Stimulated activated CD8-positive, alpha-beta memory T cell treated with anti-CD3 and anti-CD28 coated beads, Interleukin-15, amount 100 ng/mL, for 24 hours (primary cell): ENCODE data around the gene CMC2.
A peak's percentile ranks its signal among the peaks of the same experiment; 100 is the strongest.

ENCODE experiments used
- DNase-seq: peaks from one replicate; pipeline ENCODE4 v3.0.0-alpha.2; 2020; ENCODE audit warnings: low read depth

Gene CMC2

DNA sequence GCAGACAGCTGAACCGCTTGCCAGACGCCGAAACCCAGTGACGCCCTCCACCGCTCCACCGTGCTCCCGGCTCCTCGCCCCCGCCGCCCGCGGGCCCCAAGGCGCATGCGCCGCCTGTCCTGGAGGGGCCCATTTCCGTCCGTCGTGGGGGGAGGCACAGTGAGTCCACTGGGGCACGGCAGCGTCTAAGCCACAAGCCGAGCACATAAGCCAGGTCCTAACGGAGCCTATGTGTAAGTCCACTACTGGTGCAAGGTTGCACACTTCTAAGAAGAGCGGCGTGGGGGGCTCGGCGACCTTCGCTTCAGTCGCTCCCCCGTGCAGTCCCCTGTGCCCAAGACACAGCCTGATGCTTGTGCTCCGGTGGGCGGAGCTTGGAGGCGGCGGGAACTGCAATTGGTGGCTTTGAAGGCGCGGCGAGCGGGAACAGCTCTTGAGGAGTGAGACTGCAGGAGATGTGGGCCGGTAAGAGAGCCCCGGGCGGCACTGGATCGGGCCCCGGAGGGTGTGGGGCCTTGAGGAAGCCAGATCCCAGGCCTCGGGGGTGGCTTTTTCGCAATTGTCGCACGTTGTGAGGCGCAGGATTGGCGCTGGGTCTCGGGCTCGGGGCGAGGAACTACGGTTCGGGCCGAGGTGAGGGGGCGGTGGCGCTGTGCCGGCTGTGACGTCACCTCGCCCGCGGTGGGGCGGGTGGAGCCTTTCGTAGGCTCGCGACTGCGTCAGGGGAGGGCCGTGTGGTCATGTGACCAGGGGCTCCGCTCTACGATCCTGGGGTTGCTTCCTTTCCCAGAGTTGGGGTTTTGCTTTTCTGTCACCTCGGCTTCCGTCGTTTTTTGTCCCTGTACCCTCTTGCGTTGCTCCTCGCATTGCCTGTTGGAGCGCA lies at the start of gene CMC2, which contains the start of gene CENPN:
Gene CMC2 (minus strand): TSS at position 73 of the 883 bp plus-strand sequence. CDS start 9,491 bp downstream, outside the sequence.
Gene CENPN (plus strand): TSS at position 402 of the 883 bp plus-strand sequence. CDS start 4,726 bp downstream, outside the sequence.
- peak; percentile 94 for DNase-seq

DNA sequence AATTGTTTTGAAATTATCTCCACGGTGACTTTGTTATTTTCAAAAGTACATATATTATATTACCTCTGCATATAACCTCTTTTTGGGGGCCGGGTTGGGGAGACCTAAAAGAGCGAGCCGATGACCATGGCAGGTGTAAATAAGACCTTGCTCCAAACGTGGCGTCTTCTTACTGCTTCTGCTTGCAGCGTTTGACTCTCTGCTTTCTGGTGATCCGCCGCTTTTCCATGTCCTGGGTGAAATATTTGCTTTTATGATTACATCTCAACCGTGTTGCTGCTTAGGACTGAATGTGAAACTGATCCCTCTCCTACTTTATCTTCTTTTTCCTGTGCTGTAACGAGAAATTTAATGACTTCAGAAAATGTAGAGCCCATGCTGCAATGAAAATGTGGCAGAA lies 47.1 kb upstream of the CMC2 start:
- DNase-seq: no peak

DNA sequence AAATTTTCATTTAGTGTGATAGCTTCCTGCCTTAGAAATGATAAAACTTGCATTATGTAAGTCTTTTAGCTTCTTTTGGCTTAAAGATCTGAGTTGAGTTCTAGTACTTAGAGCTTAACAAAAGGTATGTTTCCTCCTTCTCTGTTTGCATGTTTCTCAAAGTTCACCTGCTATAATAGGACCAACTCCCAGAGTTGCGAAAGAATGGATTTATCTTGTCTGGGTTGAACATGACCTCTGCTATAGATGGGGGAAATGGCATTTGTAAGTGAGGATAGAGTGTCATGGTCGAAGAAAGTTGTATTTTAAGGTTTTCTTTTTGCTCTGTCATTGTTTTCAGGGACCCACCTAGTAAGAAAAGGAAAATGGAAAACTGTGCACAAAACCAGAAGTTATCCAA lies 36.1 kb upstream of the CMC2 start:
- DNase-seq: no peak

DNA sequence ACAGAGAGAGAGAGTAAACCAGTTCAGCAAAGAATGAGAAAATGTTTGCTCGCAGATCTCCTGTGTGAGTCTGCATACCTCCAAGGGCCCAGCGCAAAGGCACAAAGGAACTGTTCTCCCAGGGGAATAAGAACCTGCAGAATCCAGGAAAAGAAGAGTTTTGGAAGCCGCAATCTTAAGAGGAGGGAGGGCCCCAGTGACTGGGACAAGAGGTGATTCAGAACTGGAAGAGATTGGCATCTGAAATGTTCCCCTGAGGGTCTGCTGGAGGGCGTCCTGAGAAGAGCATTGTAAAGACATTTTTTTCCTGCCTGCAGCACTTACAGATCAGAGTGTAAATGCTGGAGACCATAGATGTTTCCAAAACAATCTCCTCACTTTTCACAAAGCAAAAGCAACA lies 35.0 kb upstream of the CMC2 start:
- no peak for DNase-seq

DNA sequence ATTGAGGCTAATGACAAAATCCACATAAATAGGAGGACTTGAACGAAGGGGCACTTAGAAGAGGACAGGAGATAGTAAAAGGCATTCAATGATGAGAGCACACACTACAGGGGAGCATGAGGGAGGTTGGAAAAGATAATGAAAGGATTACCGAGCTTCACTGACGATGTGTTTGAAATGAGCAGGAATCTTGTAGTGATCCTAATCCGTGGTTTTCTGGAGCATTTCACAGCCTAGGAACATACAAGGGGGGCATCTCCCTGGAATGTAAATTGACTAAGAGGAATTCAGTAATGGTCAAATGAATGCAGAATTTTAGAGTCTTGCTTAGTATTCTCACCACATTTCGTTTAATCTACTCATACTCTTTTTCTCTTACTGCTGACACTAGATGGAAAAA lies 34.2 kb upstream of the CMC2 start:
- no peak for DNase-seq

DNA sequence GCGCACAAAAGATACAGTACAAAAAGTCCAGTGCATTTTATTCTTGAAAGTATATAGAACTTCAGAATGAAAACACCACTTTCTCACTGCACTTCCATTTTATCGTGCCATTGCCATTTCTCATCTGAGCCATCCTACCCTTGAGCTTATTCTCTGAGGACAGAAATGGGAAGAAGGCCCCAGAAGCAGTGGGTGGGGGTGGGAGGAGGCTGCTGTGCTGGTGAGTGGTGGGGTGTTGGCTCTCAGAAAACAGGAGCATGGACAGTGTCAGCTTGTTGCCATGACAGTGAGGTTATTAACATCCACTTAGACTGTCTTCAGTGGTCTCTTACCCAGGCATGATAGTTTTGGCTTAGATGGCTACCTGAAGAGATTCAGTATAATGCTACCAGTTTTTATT lies 33.4 kb upstream of the CMC2 start:
- DNase-seq: no peak

DNA sequence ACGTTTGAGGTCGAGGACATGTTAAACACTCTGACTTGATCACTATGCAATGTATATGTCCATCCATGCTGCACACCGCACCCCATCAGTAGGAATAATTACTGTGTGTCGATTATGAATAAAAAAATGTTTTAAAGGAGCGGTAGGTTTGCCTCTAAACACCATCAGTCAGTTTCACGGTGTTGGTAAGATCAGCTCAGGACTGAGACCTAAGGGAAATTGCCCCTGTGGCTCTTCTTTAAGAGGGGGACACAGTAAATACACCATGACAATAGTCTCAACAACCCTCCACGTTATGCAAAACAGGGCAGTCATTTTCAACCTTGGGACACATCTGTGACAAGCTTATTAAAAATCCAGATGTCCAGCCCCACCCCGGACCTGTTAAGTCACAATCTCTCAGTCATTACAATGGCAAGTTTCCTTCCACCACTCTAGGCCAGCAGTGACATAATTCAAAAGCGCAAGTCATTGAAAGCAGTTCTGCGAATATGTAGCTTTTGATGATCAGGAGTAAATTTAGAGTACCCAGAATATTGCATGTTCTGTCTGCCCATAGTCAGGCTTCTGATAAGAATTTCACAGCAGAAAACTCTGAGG lies 30.2 kb upstream of the CMC2 start:
- no peak for DNase-seq

DNA sequence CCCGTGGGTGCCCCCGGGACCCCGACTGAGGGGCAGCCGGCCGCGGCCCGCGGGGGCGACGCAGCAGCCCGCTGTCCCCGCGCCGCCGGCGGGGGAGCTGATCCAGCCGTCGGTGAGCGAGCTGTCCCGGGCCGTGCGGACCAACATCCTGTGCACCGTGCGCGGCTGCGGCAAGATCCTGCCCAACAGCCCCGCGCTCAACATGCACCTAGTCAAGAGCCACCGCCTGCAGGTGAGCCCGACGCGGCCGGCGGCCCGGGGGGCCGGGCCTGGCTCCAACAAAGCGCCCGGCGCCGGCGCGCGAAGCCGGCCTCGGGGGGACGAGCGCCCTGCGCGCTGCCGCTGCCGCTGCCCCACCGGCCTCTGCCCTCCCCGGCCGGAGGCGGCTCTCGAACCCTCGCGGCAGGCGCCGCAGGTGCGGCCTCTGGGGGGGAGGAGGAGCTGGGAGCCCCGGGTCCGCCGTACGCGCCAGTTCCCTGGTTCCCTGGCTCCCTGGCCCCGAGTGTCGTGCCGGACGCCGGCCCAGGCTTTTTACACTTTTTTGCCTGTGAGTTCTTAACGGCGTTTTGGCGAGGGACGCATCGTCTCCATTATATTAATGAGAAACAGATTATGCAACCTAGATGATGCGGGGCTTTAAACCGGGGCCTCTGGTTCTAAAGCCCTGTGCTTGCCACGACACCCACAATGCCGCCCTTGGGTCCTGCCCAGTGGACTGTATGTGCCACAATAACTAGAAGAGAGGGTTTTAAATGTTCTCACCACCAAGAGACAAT lies 29.5 kb upstream of the CMC2 start:
- DNase-seq: peak; percentile 3

DNA sequence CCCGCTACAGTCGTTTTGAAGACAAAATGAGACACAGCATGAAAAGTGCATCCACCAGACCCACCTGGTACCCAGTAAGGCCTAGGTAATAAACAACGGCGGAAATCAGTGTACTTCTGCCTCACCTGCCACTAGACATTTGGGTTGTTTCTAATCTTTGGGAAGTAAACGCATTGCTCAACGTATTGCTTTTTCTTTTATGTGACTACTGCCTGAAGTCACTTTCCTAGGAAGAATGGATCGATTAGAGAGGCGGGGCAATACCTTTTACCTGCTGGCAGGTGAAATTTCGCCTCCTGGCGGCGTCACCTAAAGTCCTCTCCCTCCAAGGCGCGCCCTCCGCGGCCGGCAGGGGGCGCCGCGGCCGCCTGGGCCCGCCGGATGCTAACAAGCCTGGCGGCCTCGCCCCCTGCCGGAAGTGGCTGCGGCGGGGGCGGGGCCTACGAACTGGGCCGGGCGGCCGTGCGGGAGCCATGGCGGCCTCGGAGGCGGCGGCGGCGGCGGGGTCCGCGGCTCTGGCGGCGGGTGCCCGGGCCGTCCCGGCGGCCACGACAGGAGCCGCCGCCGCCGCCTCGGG lies 28.8 kb upstream of the CMC2 start, which contains the start of gene ATMIN:
Gene ATMIN (plus strand): TSS at position 445 of the 577 bp plus-strand sequence. CDS start 29 bp downstream, at position 474.
- DNase-seq: peak; percentile 78

DNA sequence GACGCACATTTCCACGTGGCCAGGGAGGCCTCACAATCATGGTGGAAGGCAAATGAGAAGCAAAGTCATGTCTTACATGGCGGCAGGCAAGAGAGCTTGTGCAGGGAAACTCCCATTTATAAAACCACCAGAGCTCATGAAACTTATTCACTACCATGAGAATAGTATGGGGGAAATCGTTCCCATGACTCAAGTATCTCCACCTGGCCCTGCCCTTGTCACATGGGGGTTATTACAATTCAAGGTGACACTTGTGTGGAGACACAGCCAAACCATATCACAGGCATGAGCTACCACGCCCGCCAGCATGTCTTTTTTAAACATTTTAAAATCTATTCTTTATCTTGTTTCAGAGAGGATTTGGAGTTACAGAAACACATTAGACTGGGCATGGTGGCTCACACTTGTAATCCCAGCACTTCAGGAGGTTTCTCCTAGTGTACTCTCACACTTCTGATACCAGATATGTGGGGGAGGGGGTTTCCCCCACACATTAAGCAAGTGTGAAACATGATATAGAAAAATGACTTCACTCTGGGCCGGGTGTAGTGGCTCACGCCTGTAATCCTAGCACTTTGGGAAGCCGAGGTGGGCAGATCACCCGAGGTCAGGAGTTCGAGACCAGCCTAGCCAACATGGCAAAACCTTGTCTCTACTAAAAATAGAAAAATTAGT lies 23.4 kb upstream of the CMC2 start:
- DNase-seq: no peak

DNA sequence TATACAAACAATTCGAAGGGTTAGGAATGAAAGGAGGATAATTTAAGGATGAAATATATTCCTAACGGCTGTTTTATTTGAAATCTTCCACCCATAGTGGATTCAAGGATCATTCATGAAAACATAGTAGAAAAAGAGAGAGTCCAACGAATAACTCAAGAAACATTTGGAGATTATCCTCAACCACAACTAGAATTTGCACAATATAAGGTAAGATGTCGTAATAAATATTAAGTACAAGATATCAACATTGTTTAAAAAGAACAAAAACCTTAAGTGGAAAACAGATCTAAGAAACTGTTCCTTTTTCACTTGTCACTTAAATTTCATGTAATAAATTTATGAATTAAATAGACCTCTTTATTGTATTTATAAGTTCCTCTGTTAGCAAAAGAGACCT lies 19.7 kb upstream of the CMC2 start:
- DNase-seq: no peak

DNA sequence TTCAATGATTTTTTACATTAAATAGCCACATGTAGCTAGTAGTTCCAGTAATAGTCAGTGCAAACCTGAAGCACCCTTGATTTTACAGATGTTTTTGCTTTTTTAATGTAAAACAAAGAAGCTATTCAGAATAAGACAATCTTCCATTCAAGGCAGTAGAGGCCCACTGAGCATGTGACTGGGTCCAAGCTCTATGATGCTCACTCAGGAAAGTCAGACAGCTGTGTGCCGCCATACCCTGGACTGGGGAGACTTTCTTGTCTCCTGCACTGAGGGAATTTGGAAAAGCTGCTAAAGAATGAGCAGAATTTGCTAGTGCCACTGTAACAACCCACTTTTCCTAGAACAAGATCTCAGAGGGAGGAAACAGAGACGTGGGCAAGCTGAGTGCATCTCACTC lies 11.8 kb upstream of the CMC2 start:
- DNase-seq: no peak

DNA sequence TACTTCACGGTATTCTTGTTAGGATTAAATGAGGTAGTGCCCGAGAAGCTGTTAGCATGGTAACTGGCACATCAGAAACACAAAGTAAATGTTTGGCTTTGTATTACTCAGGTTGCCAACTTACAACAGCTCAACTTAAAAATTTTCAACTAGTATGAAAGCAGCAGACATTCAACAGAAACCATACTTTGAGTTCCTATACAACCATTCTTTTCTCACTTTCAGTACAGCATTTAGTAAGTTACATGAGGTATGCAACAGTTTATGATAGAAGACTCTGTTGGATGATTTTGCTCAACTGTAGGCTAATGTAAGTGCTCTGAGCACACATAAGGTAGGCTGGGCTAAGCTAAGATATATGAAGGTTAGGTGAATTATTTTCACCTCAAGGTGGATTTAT lies 8.0 kb upstream of the CMC2 start:
- no peak for DNase-seq

DNA sequence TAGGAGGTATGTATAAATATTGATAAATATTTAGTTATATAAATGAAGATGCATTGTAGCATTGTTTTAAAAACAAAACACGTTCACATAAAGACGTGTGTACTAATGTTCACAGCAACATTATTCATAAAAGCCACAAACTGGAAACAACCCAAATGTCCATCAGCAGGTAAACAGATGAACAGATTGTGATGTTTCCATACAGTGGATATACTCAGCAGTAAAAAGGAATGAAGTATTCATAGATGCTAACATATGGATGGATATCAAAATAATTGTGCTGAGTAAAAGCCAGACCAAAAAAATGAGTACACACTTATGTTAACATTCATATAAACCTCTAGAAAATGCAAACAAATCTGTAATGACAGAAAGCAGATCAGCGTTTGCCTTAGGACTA lies 6.3 kb upstream of the CMC2 start:
- no peak for DNase-seq

DNA sequence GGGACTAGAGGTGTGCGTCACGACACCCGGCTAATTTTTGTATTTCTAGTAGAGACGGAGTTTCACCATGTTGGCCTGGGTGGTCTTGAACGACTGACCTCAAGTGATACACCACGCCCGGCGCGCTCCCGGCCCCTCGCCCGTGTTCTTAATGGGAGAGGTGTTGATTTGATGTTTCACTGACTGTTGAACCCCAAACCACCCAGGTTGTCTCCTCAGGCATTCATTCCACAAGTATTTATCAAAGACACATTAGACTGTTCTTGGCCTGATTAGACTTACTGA lies 1.8 kb upstream of the CMC2 start:
- no peak for DNase-seq

DNA sequence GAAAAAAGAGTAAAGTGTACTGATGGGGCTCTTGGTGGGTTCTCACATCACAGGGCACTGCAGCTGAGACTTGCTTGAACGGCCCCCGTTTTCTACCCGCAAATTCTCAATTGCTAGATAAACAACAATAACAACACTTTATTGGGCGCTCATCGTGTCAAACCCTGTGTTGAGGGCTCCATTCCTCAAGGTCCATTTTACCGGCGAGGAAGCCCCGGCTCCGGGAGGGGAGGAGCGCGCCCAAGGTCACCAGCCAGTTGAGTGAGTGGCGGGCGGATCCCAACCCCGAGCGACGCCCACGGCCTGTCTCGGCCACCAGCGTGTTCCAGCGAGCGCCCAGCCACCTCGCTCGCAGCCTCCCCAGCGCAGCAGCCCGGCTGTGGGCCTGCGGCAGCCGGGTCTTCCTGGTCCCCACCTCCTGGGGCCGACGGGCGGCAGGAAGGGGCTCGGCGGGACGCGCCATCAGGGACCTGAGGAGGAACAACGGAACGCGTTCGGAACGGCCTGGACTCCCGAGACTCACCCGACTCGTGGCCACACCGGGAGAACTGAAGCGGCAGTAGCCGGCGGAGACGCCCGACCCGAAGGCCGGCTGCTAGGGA lies 373 bp downstream of the CMC2 start:
- DNase-seq: peak; percentile 29

DNA sequence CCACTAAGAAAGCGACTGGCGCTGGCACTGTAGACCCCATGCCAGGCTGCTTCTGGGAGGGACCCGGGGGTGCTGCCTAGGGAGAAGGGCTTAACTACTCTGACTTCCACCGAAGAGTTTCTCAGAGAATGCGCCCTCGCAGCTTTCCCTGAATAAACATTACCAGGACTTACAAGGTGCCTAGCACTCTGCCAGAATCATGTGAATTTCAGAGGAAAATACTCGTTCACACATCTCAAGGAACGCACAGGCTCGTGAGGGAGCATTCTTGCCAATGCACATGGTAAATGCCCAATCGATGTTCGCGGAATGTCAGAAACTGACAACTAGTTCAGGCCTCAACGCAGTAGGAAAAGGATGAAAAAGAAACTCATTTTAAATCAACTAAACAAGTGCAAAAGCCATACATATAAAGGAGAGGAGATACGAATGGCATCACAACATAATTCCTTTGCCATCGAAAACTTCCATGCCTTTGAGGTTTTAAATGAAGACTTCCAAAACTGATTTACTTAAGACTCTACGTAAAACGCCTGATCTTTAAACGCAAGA lies 999 bp downstream of the CMC2 start:
- no peak for DNase-seq

DNA sequence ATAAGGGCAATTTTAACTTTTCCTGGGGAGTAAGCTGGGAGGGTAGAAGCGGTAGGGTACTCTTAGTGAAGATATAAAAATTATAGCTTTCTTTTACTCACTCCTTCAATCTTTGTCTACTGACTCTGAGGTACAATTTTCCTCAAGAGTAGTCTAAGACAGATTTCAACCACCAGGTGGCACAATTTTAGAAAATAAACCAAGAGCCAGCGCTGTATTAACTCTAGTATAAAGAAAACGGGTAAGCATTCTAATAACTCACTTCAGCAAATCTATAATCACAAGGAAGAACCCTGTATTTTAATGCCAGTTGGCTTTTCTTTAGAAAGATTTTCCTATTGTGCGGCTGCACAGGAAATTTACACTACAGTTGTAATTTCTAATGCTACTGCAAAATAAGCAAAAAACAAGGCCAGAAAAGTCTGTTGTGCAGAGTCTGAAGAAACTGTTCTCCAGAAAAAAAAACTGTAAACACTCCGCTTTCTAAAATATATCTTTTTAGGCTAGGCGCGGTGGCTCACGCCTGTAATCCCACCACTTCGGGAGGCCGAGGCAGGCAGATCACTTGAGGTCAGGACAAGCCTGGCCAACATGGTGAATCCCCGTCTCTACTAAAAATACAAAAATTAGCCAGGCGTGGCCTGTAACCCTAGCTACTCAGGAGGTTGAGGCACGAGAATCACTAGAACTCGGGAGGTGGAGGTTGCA lies 1.9 kb downstream of the CMC2 start:
- no peak for DNase-seq

DNA sequence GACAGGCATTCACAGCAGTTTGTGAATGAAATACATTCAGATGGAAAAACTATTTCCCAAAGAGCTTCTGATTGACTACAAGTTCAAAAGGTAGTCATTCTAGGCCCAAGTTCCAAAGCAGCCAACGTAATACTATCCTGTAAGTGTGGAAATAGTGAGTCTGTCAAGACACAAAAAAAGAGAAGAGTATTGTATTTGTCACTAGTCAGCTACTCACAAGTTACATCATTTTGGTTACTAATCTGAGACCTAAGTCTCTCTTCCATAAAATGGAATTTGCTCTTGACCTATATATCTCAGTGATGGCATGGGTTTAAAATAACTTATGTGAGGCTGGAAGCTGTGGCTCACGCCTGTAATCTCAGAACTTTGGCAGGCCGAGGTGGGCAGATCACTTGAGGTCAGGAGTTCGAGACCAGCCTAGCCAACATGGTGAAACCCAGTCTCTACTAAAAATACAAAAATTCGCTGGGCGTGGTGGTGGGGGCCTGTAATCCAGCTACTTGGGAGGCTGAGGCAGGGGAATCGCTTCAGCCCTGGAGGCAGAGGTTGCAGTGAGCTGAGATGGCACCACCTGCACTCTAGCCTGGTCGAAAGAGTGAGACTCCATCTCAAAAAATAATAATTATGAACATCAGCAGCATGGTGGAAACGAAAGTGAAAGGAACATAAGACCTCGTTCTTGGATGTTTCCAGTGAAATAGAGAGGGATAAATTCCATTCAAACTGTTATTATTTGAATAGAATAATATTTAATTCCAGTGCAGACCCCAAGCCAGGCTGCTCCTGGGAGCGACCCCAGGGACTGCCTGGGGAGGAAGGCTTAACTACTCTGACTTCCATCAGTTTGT lies 2.9 kb downstream of the CMC2 start:
- no peak for DNase-seq

DNA sequence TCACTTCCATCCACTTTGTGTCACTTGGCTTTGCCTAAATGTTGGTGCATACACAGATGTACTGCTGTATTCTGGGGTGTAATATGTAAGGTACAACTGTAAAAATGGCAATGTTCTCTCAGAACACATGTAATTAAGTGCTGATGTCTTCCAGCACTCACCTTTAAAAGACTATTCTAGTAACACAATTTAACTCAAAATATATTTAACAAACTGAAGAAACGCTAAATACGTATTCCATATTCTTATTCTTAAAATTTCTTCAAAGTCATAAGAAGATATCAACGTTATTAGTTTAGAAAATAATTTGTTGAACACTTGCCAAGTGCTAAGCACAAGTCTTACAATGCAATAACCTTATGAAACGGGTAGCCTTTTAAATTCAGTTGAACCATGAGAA lies 3.6 kb downstream of the CMC2 start:
- no peak for DNase-seq
